Uterus (tissue), 2 donors: ENCODE results near the gene CDKN2A.

Experiments used
- POLR2A ChIP-seq, 2 donors: fragments of 450-650 bp; IDR thresholded peaks; one replicate each; pipeline ENCODE4 v1.6.1; 2016; ENCODE audit warnings: antibody characterized with exemption in 2 of 2, mild to moderate bottlenecking in 1 of 2, moderate library complexity in 1 of 2
- TF ChIP-seq, protein P1 (sequence below), 4 experiments: fragments of 200-600 bp in 2 of 4; fragments of 450-650 bp in 2 of 4; sonication (generic) in 2 of 4; IDR thresholded peaks; one replicate each; pipeline ENCODE4 v1.5.1; 2016 to 2019; ENCODE audit warnings: antibody characterized with exemption in 4 of 4, mild to moderate bottlenecking in 2 of 4, moderate library complexity in 1 of 4

DNA sequence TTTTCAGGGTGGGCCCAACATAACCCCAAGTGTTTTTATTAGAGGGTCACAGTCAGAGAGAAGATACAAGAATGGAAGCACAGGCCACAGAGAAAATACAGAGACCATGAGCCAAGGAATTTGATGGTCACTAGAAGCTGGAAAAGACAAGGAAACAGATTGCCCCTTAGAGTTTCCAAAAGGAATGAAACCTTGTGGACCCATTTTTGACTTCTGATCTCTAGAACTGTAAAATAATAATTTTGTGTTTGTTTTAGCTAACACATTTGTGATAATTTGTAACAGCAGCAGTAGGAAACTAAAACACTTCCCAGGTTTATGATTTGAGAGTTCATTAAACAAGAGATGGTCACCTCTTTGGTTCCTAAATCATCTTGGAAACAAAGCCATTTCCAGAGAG, 21.8 kb downstream of the CDKN2A start:
- TF ChIP-seq, protein P1, sequence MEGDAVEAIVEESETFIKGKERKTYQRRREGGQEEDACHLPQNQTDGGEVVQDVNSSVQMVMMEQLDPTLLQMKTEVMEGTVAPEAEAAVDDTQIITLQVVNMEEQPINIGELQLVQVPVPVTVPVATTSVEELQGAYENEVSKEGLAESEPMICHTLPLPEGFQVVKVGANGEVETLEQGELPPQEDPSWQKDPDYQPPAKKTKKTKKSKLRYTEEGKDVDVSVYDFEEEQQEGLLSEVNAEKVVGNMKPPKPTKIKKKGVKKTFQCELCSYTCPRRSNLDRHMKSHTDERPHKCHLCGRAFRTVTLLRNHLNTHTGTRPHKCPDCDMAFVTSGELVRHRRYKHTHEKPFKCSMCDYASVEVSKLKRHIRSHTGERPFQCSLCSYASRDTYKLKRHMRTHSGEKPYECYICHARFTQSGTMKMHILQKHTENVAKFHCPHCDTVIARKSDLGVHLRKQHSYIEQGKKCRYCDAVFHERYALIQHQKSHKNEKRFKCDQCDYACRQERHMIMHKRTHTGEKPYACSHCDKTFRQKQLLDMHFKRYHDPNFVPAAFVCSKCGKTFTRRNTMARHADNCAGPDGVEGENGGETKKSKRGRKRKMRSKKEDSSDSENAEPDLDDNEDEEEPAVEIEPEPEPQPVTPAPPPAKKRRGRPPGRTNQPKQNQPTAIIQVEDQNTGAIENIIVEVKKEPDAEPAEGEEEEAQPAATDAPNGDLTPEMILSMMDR (IDR thresholded peaks at IDR 0.05) = no peak
- no peak for TF ChIP-seq POLR2A (IDR thresholded peaks at IDR 0.05)
